Ovary (tissue), 3 donors: Measurements from ENCODE around the gene AVEN.

Experiments used
- CTCF ChIP-seq, 3 donors: fragments of 450-650 bp in 2 of 3; fragments of 200-600 bp in 1 of 3; IDR thresholded peaks; one replicate each; pipeline versions ENCODE4 v1.5.1 to v1.8.0; 2016 to 2022; ENCODE audit warnings: antibody characterized with exemption in 3 of 3, mild to moderate bottlenecking in 1 of 3
- POLR2A ChIP-seq: fragments of 450-650 bp; IDR thresholded peaks from one replicate; pipeline ENCODE4 v1.6.1; 2017; ENCODE audit warnings: antibody characterized with exemption, mild to moderate bottlenecking, moderate library complexity
- donor health status: DM: no; HTN: no; CAD: no.

GRCh38 chr15:33975022-33975565, 63.9 kb downstream of the AVEN start:
- TF ChIP-seq CTCF (IDR thresholded peaks at IDR 0.05) (no peak), POLR2A (no peak)
